ENCODE results near the gene BIRC2.

DNA sequence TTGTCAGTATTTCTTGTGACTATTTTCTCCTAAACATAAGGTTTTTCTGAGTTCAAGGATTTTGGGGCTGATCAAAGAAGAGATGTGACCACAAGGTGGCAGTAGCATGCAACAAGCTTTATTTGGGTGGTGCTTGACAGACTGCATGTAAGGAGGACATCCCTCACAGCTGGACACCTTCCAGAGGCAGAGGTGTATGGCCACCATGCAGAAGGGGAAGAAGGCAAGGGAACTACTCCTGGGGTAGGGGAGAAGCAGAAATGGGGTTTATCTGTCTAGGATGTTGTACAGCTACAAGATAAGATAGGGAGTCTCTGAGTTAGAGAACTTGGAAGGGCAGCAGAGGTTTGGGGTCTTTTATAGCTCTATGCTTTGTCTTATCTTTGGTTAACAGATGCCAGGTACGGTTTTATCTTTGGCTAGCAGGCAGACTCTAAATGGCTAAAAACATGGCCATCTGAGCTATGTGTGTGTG lies 5.1 kb upstream of the BIRC2 start:
- TF ChIP-seq CTCF (IDR thresholded peaks at IDR 0.05) (peak; percentile 74 to 90 (median 84)), POLR2A (IDR thresholded peaks at IDR 0.05) (no peak)
